Renal cortex interstitium (tissue), 11 donors: ENCODE data around the gene MAPK7. TPM values are rescaled to one million over a fixed set of nuclear protein-coding genes. Genes with fewer than 3 reads are reported as not detected.
A peak's percentile ranks its signal among the peaks of the same experiment; 100 is the strongest.
"Not testable (repeated sequence)": the region's sequence is repeated elsewhere in the genome, so short reads cannot be mapped to it uniquely, and the experiment has no call there.

Experiments
- DNase-seq, 11 donors: peaks; one replicate each; pipeline ENCODE4 v3.0.0-alpha.2; 2013; ENCODE audit warnings: low read depth in 9 of 11, low spot score in 4 of 11; ENCODE audit errors: extremely low read depth in 1 of 11
- polyA plus RNA-seq, 3 donors: library from polyadenylated mRNA; unstranded; fragments of 120-200 nt; gene quantifications; one replicate each; pipeline ENCODE4 v1.2.1, GENCODE V29; 2013; ENCODE audit not compliant: insufficient read length in 3 of 3

Gene MAPK7
- polyA plus RNA-seq, 3 donors = 23.1 to 29.6 (median 24.7) TPM

DNA sequence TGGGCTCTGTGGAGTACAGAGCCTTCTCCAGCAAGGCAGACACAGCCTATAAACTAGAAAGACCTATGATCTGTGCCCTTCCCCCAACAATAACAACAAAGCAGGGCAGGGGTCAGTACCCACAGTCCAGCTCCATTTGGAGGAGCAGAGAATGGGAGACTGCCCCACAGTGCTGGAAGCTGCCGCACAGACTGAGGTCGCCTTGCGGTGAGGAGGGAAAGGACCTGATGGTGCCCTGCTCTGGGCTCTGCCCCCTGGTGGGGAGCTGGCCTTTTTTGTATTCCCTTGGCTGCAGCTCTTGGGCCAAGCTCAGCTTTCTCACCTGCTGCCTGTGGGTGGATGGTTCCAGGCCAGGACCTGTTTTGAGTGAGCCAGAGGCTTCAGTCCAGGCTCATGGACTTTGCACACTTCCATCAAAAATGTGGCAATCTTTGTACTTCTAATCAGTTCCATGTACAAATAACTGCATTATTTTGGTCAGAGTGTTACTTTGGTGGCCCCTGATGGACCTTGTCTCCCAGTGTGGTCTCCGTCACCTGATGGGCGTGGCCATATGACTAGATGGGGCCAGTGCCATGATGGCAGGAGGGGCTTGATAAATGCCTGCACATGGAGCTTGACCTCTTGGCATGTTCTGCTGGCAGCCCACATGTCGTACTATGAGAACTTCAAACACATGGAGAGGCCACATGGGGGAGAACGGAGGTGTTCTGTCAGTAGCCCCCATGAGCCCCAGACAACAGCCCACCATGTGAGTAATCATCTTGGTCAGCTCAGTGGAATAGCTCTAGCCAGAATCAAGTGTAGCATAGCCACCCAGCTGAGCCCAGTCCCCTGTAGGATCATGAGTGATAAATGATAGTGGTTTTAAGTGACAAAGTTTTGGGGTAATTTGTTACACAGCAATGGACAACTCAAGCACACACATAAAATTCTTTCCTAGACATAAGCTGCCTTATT is 40.0 kb upstream of the MAPK7 start:
- peak in 1 of 11 donors; percentile 45 for DNase-seq

DNA sequence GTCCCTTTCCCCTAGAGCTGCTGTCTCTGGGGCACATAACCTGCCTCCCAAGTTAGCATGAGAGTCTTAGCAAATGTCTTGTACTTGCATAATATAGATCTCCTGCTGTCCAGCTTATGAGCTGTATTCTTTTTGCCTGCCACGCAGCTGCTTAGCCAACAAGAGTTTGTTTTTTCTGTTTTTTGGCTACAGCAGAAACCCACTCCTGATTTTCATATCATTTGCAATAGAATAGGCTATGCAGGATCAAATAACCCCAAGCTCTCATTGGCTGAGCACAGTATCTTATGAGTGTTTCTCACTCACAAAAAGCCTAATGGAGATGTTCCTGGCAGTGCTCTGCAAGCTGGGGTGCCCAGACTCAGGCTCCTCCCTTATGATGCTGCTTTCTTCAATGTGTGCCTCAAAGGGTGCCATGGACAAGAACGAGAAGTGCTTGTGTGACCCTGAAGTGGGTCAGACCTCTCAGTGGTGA is 38.9 kb upstream of the MAPK7 start:
- DNase-seq = no peak

DNA sequence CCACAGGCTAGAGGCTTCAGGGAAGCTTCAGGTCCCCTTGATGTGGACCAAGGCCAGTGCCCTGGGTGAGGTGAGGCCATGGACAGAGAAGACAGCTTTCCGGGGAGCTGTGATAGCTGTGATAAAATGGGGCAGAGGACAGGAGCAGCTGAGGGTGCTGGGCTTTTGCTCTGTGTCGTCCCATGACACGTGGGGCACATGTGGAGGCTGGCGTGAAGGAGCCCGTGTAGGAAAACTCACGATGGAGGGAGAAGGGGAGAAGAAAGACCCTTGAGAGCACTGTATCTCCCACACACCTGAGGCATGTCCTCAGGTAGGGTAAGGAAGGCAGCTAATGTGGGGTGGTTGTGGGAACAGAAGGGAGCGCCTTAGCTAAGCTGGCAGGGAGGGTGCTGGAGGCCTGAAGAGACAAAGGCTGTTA is 37.1 kb upstream of the MAPK7 start:
- DNase-seq = no peak

DNA sequence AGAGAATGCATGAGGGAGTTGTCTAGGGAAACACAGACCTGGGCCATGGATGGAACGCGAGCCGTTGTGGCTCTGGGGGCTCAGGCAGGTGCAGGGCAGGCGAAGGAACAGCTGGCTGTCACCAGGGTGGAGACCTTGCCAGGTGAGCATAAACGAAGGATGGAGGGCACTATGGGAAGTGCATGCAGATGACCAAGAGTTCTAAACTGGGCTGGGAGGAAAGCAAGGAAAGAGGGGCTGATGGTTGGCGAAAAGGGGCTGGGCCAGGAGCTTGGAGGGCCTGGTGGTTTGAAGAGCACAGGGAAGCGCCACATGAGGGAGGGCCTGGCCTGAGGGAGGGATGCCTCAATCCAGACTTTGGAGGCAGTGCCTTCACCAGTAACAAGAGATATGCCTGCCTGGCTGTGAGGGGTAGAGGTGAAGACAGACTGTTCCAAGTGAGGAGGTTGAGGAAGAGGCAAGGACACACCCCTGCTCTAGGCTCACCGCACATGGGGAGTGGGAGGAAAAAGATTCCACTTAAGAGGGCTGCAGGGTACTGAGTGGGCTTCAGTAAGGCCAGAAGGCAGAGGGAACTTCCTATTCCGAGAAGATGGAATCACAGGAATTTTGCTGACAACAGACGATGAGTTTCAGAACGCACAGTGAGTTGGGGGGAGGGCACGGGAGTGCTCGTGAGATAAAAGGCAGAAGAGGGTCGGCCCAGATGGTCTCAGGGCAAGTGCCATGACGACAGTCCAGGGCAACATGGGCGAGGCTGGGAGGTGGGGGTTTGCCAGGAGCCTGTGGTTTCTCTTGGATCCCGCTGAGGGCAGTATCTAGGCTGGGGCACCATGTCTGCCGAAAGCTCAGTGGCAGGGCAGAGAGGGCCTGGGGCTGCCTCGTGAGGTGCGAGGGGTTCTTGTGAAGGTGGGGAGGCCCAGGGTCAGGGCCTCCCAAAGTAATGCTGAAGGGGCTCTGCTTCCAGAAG is 36.4 kb upstream of the MAPK7 start:
- DNase-seq = no peak

DNA sequence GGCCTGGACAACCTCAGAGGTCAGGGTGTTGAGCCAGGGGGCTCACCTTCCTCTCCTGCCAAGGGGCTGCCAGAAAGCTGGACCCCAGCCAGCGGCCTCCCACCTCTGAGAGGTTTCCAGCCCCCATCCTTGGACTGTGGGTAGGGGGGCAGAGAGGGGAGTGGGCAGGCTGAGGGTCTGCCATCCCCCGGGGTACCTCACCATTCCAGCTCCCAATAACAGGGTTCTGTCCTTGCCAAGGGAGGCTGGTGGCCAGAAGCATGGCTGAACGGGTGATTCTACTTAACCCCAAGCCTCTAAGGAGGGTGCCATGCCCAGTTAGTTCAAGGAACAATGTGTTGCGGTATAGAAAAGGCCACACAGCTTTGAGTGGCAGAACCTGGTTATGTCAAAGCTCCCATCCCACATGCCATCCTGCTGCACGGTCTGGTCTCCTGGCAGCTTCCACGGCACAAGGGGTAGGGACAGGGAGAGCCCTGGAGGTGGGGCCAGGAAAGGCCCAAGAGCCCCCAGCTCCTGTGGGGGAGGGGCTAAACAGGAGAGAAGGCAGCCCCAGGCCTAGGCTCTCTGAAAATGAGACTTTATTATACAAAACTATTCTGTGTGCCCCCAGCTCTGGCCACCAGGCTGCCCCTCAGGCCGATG is 35.6 kb upstream of the MAPK7 start:
- DNase-seq = no peak

DNA sequence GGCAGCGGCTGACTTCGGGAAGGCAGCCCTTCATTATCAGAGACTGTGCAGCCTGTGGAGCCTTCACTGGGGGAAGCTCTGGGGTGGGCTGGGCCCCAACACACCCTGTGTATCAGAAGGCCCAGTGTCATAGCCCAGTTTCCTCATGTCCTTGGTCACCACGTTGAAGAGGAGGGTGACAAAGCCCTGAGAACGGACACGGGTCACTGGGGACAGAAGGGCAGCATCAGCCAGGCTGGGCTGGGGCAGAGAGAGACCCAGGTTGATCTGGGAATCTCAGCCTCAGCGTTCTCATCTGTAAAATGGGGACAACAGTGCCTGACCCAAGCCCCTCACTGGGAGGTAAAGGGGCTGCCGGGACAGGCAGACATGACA is 35.1 kb upstream of the MAPK7 start:
- no peak for DNase-seq

DNA sequence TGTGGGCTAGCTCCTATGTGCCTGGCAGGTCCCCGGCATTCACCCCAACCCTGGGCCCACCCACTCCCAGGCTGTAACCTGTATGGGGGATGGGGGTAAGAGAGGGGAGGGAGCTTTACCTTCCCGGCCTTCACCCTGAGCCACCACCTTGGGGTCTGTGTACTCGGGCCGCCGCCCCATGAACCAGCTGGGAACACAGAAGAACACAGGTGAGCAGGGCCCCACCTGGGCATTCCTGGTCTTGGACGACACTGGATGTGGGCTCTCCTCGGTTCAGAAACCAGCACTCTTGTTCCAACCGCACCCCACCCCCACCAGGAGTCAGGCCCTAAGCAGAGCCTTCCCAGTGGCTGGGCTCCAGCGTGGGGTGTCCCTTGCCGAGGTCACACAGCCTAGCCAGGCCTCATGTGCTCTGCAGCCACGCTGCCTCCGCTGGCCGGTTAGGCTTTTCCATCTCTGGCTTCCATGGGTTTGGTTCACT is 34.6 kb upstream of the MAPK7 start:
- no peak for DNase-seq

DNA sequence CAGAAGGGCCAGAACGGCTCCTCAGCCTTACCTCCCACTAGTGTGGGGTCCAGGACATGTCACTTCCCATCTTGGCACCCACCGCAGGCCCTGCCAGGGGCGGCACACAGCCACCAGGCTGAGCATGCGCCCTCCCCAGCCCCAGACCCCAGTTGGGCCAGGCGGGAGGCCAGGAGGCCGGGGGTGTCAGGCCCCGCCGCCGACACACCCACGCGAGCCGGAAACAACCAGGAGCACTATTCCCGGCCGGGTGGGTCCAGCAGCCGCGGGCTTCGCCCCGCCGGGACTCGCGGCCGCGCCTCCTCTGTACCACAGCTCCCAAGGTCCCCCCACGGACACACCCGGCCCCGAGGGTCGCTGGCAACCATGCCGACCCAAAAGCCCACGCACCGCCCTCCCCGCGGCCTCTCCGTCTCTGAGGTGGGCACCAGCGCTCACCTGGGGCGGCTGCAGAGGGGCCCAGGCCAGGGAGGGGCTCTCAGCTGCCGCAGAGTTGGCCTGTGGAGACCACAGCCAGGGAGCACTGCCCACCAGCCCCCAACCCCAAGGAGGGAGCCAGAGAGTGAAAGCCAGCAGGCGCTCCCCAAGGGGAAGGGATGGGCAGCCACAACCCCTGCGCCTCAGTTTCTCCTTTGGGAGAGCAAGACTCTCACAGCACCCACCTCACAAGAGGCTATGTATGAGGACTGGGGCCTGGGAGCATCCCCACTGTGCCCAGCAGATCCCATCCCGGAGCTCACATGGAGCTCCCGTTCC is 33.8 kb upstream of the MAPK7 start:
- no peak for DNase-seq

DNA sequence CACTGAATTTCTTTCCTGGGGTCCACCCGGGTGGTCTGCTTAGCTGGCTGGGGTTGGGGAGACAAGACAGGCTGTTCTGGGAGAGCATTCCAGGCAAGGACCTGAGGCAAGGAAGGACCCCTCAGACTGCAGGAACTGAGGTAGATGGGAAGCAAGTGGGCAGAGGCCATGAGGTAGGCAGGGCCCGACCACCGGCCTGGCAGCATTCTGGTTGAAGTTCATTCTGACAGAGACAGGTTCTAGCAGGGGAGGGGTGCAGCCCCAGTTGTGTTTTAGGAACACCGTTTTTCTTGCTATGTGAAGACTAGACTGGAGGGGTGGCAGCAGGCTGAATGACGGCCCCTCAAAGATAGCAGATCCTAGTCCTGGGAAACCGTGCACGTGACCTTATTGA is 33.2 kb upstream of the MAPK7 start:
- no peak for DNase-seq

DNA sequence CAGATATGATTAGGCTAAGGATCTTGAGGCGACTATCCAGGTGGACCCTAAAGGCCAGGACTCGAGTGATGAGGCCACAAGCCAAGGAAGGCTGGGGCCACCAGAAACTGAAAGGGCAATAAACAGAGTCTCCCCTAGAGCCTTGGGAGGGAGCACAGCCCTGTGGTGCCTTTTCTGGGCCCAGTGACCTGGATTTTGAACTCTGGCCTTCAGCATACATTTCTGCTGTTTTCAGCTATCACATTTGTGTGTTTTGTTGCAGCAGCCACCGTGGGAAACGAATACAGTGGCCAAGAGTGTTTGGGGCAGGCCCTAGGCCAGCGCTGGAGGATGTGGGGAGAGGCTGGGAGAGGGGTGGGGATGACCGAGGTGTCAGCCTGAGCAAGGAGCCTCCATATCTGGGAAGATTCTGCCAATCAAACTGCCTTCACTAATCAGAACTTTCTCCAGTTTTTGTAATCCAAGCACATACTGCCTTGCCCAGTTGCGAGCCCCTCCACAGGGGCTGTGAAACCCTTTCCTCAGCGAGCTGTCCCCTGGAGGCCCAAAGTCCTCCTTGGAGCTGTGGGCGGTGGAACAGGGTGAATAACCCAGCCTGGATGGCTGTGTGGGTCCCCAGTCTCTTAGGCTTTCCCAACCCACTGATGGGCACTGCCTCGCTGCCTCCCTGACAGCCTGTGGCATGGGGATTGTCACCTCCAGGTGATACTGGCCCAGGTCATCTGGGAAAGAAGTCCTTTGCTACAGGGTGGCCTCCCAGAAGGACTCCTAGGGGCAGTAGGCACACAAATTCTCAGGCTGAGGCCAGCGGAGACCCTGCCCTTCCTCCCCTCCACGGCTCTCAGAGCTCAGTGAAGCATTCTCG is 32.6 kb upstream of the MAPK7 start:
- no peak for DNase-seq

DNA sequence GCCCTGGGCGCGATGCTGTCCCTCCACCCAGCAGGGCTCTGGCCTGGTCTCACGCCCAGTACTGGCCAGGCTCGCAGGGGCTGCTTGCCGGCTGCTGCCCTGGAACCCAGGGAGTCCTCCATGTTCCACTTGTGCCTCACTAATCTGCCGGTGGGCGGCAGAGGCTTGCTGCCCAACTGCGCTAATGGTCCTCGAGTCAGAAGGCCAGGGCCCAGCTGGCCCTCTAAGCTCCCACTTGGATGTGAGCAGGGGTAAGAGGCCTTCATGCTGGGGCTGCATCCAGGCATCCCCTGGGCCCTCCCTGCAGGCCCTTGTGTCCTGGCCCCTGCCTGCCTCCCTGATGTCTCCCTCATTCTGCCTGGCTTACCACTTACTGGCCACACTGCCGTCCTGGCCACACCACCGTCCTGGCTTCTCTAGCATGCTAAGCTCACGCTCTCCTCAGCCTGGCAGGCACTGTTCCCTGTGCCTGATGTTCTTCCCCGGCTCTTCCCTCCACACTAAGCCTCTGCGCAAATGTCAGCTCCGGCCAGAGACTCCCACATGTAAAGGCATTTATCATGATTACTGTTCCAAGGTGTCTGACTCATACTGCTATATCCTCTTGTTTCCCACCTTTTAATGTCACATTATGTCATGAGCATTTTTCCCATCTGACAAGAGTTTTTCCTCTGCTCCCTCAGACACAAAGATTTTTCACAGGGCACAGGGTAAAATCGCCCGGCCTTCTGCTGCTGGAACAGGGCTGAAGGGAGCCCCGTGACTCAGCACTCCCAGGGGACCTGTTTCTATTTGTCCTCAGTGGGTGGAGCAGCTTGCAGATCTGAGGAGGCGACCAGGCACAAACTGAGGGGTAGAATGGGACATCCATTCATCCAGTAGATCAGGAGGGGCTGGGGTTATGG is 31.7 kb upstream of the MAPK7 start:
- no peak for DNase-seq

DNA sequence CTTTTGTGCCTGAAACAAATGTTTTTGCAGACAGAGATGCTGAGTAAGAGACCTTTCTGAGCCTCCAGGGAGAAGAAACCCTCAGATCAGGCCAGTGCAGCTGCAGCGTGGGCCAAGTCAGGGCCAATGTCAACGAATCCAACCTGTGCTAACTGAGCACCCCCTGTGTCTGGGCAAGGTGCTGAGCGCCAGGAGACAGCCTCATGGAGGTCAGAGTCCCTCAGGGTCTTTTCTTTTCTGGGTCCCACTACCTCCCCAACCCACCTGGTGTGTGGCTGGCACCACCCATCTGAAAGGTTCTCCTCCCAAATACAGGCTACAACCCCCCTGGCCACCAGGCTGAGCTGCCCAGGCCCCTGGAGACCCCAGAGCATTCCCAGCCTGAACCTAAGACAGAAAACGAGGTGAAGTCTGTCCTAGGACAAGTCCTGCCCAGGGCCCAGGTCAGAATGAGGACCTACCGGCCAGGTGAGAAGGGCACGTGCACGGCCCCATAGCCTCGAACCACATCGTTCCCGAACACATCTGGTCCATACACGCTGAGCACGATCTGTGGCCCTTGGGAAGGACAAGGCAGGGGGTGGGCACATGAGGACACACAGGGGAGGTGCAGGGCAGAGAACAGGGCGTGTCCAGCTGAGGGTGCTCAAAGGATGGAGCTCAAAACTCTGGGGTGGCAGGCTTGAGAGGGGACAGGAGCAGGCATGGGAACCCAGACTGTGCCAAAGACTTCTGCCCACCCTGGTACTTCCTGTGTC is 30.8 kb upstream of the MAPK7 start:
- DNase-seq = no peak

DNA sequence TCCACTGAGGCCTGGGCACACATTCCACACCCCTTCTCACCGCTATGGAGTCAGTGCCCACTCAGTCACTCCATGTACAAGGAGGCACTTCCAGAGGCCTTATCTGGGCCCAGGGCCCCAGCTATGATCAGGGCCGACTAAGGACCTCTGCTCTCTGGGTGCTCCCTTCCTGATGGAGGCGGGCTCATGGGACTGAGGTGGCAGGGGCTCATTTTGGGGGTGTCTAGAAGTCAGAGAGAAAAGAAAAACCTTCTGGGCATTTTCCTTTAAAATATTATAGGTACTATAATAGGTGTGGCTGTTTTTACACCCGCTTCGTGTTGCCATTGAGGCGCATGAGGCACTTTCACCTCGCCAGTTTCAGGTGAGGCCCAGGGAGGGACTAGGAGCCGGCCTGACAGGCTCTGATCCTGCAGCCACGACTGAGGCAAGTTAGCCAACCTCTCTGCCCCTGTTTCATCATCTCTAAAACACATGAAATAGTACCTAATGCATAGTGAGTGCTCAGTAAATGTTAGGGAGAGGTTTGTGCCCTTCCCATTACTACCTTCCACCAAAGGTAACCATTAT is 30.1 kb upstream of the MAPK7 start:
- no peak for DNase-seq

DNA sequence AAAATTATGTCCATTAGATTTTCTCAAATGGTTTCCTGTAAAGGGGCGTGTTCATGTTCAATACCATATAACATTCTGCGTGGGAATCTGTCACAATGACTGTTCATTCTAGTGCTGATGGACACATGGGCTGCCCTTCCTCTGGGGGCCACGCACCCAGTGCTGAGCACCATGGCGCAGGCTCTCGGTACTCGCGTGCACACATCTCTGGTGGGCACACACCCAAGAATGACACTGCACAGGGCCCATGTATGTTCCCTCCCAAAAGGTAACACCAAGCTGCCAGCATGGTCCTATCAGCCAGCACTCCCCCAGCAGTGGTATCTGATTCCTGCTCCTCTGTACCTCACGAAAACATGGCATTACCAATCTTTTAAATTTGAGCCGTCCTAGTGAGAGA is 29.5 kb upstream of the MAPK7 start:
- DNase-seq = no peak

DNA sequence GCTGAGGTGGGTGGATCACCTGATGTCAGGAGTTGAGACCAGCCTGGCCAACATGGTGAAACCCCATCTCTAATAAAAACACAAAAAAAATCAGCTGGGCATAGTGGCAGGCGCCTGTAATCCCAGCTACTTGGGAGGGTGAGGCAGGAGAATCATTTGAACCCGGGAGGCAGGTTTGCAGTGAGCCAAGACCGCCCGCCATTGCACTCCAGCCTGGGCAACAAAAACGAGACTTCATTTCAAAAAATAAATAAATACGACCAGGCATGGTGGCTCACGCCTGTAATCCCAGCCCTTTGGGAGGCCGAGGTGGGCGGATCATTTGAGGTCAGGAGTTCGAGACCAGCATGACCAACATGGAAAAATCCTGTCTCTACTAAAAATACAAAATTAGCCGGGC is 24.9 kb upstream of the MAPK7 start:
- not testable (repeated sequence) for DNase-seq

DNA sequence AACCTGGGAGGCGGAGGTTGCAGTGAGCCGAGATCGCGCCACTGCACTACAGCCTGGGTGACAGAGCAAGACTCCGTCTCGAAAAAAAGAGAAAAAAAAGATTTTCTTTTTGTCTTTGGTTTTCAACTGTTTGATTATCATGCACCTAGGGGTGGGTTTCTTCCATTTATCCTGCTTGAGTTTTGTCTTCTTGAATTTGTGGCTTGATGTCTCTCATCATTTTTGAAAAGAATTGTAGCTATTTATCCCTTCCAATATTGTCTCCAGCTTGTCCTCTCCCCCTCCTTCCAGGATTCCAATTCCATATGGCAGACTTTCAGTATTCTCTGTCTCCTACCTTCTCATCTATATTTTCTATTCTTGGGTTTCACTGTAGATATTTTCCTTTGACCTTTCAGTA is 23.6 kb upstream of the MAPK7 start:
- DNase-seq = no peak
